Measurements from ENCODE around the gene MOAP1. TPM values are rescaled to one million over a fixed set of nuclear protein-coding genes. Genes with fewer than 3 reads are reported as not detected.

Gene MOAP1
- total and polyA plus RNA-seq, 2 of the 8 experiments (the other 6 are each of a cell fraction or from before 2014, with no cell fraction given): 18.3 to 20.1 TPM

GRCh38 chr14:93160353-93160801 lies 24.3 kb downstream of the MOAP1 start:
- Histone ChIP-seq H4K5ac (ENCODE audit: insufficient read length, low read depth, low read length) (no peak overlapping the region), H3K23me2 (ENCODE audit: low read depth, low read length) (no peaks in the 10 kb centered on the region), H3K27ac (ENCODE audit: low read depth, low read length) (no peak overlapping the region), H3K56ac (replicated peaks; ENCODE audit: insufficient read length, low read depth, low read length) (no peak overlapping the region), H4K8ac (ENCODE audit: extremely low read depth, insufficient read depth, low read length) (no peak overlapping the region), H4K91ac (replicated peaks; ENCODE audit: insufficient read length, low read length) (no peak overlapping the region), H2BK20ac (ENCODE audit: low read length) (peak overlapping the region; percentile 86; the same call in 1 of the 2 replicates), H2BK15ac (ENCODE audit: low read length) (no peak overlapping the region), H3K36me3 (ENCODE audit: control insufficient read depth in 2 of 4, insufficient read depth in 4 of 4, low read length in 3 of 4) (no peaks in the 10 kb centered on the region), H2BK12ac (ENCODE audit: low read depth, low read length) (0 out of 2 replicates have a peak overlapping the region, but pooled peaks have one; percentile 80), H2BK5ac (ENCODE audit: low read depth, low read length) (no peak overlapping the region; the same call in 1 of the 2 replicates), H3K23ac (ENCODE audit: insufficient read length) (no peak overlapping the region), H3K9me3 (ENCODE audit: insufficient read depth in 2 of 2, low read depth in 1 of 2, low read length in 1 of 2) (no peaks in the 10 kb centered on the region), H3K4me2 (ENCODE audit: insufficient read depth in 1 of 2, low read depth in 2 of 2, low read length in 2 of 2) (no peak overlapping the region), H3K79me2 (ENCODE audit: control insufficient read depth in 1 of 2, insufficient read depth in 2 of 2, low read length in 2 of 2) (no peaks in the 10 kb centered on the region), H2AFZ (ENCODE audit: low read length) (peak overlapping the region; percentile 81; the same call in 1 of the 2 replicates), H4K20me1 (replicated peaks in 1 of 2; ENCODE audit: control insufficient read depth in 1 of 2, insufficient read depth in 2 of 2, low read length in 2 of 2) (no peaks in the 10 kb centered on the region), H3K27me3 (replicated peaks in 1 of 4; ENCODE audit: control insufficient read depth in 3 of 4, extremely low read depth in 1 of 4, insufficient read depth in 3 of 4, low read length in 3 of 4) (no peaks in the 10 kb centered on the region), H3K79me1 (ENCODE audit: low read depth, low read length) (no peaks in the 10 kb centered on the region), H3K4ac (replicated peaks; ENCODE audit: insufficient read length, low read depth, low read length) (no peak overlapping the region), H3K18ac (ENCODE audit: extremely low read depth, low read length) (no peak overlapping the region), H3K9ac (replicated peaks in 1 of 4; ENCODE audit: extremely low read depth in 1 of 4, low read depth in 3 of 4, low read length in 3 of 4) (no peak overlapping the region; a peak in 1 of 7 replicates), H3K4me3 (ENCODE audit: extremely low read depth in 1 of 4, insufficient read depth in 2 of 4, low read depth in 3 of 4, low read length in 4 of 4) (no peak overlapping the region), H3K14ac (ENCODE audit: insufficient read length) (no peak overlapping the region), H2BK120ac (replicated peaks; ENCODE audit: low read depth, low read length) (no peak overlapping the region), H2AK5ac (ENCODE audit: low read depth, low read length) (peak overlapping the region; percentile 82; the same call in 1 of the 2 replicates), H3K4me1 (replicated peaks in 1 of 4; ENCODE audit: control insufficient read depth in 3 of 4, insufficient read depth in 4 of 4, low read length in 3 of 4) (no peaks in the 10 kb centered on the region; a peak in 3 of 7 replicates)
- FAIRE-seq: no peak
- TF ChIP-seq CEBPB (IDR thresholded peaks at IDR 0.05; ENCODE audit: low read depth, low read length): no peak
- TF ChIP-seq YY1 (IDR thresholded peaks at IDR 0.05; ENCODE audit: low read depth, low read length): 0 out of 2 replicates have a peak, but pooled peaks have one; percentile 22
- no peak for TF ChIP-seq BRCA1 (IDR thresholded peaks at IDR 0.05; ENCODE audit: low read depth, low read length)
- peak; percentile 53 to 61 (median 58) for TF ChIP-seq CTCF (IDR thresholded peaks at IDR 0.05; ENCODE audit: control extremely low read depth in 1 of 3, insufficient read depth in 1 of 3, low read depth in 1 of 3, low read length in 3 of 3)
- 0 out of 4 replicates have a peak, but pooled peaks of 1 of the 2 experiments have one; percentile 15 for TF ChIP-seq HDAC2 (IDR thresholded peaks at IDR 0.05; ENCODE audit: borderline replicate concordance in 1 of 2, low read depth in 2 of 2, low read length in 2 of 2)
- TF ChIP-seq ASH2L (IDR thresholded peaks at IDR 0.05; ENCODE audit: low read length): peak; percentile 58
- 0 out of 2 replicates have a peak, but pooled peaks have one; percentile 44 for TF ChIP-seq SP1 (IDR thresholded peaks at IDR 0.05; ENCODE audit: low read depth, low read length)
- peak; percentile 64 to 75 for TF ChIP-seq RAD21 (IDR thresholded peaks at IDR 0.05 in 1 of 2, conservative IDR thresholded peaks at IDR 0.05 in 1 of 2; ENCODE audit: low read depth in 2 of 2, low read length in 2 of 2)
- WGBS, 2 experiments (ENCODE audit: extremely low coverage in 1 of 2, insufficient coverage in 1 of 2, insufficient read length in 1 of 2, insufficient replicate concordance in 2 of 2, low coverage in 1 of 2, low lambda C conversion rate in 2 of 2, missing lambda C conversion rate in 1 of 2): 39% methylated on average over 4 of the region's 4 CpGs; no CpG with 5 or more reads in 1 of the 2 experiments
- no peak for DNase-seq (ENCODE audit: low read depth in 1 of 2, low spot score in 2 of 2)
- CTCF ChIA-PET (ENCODE audit: partially characterized antibody): interaction anchor here (0.6 to 3.3 kb wide), 23 partner anchors 14 to 381 kb away, joined by 3 to 48 read pairs (median 3); partner anchors contain the start of genes GON7 and UBR7
- POLR2A ChIA-PET (ENCODE audit: partially characterized antibody): interaction anchor here (0.8 kb wide), 1 partner anchor 33 kb away, joined by 3 read pairs; no protein-coding TSS in a partner anchor
